SW480 (cell line): Measurements from ENCODE around the gene FBXO28.

Experiments used
- DNase-seq: peaks from one replicate; pipeline ENCODE4 v3.0.0-alpha.2; 2016; ENCODE audit warnings: low spot score

Gene FBXO28

DNA sequence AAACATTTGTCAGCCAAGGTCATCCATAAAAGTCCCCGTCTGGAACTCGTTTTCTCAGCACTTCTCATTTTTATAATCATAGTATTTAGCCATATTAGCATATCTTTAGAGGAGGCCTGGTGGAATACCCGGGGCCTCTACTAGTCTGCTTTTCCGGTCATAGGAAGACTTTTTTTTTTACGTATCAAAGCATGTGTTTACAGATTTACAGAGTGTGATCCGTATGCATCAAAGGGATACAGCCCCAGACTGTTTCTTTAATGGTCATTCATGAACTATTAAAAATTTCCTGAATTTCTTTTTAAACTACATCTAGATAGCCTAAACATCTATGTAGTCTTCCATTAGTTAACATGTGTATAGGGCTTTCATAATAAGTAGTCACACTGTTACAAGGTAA lies 45.6 kb downstream of the FBXO28 start:
- DNase-seq: no peak

DNA sequence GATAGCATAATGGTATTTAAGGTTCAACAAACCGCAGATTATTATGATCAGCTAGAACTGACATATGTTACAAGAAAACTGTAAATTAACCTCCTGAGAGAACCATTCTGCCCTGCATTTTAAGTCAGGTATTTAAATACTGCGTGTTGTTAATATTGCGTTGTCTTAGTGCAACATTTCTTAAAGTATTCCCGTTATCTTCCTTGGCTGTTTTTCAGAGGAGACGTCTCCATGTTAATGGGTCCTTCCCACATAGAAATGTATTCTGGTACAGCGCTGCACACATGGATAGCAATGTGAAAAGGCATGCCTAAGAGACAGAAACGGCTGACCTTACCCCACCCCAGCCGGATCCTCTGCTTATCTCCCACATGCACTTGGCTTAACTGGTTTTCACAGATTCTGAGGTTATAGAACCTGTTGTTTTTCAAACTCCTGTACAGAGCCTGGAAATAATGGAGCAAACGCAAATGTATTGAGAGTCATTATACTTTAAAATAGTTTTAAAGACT lies 46.3 kb downstream of the FBXO28 start:
- no peak for DNase-seq

- no peak for DNase-seq
Observed at GRCh38 chr1:224162768-224163167, 48.9 kb downstream of the FBXO28 start.

GRCh38 chr1:224163311-224163710 lies 49.4 kb downstream of the FBXO28 start:
- no peak for DNase-seq

DNA sequence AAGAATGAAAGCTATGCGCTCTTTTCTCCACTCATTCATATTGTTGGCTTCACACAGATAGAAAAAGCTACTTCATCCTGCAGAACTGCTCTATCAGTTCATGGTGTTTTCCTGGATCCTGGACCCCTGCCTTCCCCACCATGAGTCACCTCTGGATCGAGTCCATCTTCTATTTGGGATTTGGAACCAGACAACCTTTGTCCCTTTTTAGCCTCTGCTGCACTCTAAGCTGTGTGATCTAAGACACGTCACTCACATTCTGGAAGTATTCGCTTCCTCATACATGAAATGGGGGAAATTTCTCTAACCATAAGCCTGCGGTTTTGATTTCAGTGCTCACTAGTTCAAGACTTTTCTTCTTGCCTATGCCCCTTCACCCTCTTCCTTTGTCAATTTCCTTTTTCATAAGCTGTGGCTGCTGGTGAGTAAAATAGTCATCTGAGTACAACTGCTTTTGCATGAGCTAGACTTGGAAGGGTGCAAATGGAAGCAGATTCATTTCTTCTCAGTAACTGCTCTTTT lies 55.0 kb downstream of the FBXO28 start:
- DNase-seq: no peak

DNA sequence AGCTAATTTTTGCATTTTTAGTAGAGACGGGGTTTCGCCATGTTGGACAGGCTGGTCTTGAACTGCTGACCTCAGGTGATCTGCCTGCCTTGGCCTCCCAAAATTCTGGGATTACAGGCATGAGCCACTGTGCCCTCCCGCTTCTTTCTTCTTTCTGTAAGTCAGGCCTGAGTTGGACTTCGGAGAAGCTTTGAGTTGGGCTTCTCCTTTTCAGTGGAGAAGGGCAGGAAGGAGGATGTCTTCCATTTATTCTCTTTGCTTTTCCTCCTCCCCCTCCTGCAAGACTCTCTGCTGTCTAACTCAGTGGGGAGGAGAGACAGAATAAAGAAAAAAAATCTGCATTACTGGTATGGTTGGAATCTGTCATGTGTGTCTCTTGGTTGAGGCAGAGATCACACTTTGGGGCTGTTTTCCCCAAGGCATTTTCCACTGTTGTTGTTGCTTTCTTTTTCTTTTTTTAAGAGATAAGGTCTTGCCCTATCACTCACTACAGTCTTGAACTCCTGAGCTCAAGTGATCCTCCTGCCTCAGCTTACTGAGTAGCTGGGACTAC lies 55.9 kb downstream of the FBXO28 start:
- no peak for DNase-seq

GRCh38 chr1:224170343-224170742 lies 56.4 kb downstream of the FBXO28 start:
- no peak for DNase-seq

- DNase-seq: no peak
Observed at GRCh38 chr1:224170748-224171478, 57.0 kb downstream of the FBXO28 start.

GRCh38 chr1:224172229-224172628 lies 58.3 kb downstream of the FBXO28 start:
- no peak for DNase-seq

- DNase-seq: no peak
Observed at GRCh38 chr1:224173523-224173922, 59.6 kb downstream of the FBXO28 start.

DNA sequence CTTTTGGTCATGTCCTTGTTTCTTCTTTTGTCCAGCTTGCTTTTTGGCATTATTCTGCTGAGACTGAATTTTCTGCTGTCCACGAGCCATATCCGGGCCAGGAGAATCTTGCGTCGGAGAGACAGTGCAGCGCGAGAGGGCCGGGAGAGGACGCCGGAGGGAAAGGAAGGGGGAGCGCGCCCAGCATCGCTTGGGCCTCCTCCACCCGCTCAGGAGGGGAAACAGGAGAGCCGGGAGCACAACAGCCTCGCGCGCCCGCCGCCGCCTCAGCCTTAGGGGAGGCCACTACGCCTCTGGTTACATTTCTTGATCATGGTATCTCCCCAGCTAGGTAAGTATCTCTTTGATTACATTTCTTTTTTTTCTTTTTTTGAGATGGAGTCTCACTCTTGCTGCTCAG lies 61.7 kb downstream of the FBXO28 start:
- DNase-seq: no peak

- no peak for DNase-seq
Observed at GRCh38 chr1:224177356-224177999, 63.6 kb downstream of the FBXO28 start.

DNA sequence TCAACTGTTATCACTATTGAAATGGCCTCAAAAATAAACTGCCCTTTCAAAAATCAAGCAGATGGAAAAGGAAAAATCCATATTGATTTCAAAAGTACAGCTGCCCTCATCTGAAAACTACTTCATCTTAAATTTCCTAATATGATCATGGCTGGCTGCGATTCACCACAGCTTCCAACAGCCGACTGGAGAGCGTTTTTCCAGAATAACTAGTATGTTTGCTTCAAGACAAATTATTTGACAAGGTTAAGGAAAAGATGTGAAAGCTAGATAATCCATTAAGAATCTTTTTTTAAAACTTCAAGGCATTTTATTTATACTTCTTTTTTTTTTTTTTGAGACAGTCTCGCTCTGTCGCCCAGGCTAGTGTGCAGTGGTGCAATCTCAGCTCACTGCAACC lies 65.0 kb downstream of the FBXO28 start:
- DNase-seq: no peak

DNA sequence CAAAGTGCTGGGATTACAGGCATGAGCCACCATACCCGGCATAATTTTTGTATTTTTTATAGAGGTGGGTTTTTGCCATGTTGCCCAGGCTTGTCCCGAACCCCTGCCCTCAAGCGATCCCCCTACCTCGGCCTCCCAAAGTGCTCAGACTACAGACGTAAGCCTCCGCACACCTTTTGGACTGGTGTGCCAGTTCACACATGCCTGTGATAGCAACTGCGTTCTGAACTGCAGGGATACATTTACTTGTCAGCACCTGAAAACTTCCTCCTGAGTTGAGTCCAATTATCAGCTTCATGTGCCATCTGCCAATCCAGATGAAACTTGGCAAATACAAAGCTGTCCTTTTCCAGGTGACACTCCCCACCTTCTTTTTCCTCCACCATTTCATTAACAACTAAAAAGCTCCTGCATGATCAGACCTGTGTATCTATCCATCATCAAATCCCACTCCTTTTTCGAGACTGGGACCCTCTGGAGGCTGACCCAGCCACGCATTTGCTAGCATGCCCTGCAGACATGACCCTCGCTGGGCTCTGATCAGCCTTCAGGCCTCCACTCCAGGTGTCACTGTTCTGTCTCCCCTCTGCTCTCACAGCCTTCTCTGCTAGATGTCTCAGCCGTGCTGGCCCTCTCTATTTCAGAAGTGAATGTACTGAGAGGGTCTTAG lies 67.0 kb downstream of the FBXO28 start:
- DNase-seq: no peak

GRCh38 chr1:224181453-224181810 lies 67.5 kb downstream of the FBXO28 start:
- no peak for DNase-seq

DNA sequence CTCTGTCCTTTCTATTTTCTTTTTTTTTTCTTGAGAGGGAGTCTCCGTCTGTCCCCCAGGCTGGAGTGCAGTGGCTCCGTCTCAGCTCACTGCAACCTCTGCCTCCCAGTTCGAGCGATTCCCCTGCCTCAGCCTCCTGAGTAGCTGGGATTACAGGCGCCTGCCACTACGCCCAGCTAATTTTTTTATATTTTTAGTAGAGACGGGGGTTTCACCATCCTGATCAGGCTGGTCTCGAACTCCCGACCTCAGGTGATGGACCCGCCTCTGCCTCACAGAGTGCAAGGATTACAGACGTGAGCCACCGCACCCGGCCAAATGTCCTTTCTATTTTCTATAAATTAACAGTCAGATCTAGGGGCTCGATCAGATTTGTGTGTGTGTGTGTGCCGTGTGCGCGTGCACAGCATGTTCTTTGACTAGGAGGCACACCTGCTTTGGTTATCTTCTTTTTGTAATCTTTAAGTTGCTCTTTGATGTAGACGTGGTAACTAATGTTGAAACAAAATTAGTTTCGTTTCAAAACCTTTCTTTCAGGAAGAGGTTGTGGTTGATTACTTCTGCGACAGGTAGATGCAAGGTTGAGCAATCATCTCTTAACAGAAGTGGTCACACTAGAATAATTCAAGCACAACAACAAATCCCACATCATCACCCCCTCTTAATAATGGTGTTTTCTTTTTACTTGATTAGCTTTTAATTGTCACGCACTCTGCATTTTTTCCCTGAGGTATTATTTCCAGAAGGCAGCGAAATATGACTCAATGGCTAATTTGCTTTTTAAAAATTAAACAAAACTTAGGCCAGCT lies 68.3 kb downstream of the FBXO28 start:
- DNase-seq: peak; percentile 71

GRCh38 chr1:224182866-224183590 lies 69.1 kb downstream of the FBXO28 start, which contains the start of gene DEGS1:
Gene DEGS1 (plus strand): TSS chr1:224183240. CDS start chr1:224183337, 97 bp downstream.
- peak; percentile 83 for DNase-seq

- DNase-seq: peak; percentile 66
Observed at GRCh38 chr1:224183591-224184312, 69.8 kb downstream of the FBXO28 start.

DNA sequence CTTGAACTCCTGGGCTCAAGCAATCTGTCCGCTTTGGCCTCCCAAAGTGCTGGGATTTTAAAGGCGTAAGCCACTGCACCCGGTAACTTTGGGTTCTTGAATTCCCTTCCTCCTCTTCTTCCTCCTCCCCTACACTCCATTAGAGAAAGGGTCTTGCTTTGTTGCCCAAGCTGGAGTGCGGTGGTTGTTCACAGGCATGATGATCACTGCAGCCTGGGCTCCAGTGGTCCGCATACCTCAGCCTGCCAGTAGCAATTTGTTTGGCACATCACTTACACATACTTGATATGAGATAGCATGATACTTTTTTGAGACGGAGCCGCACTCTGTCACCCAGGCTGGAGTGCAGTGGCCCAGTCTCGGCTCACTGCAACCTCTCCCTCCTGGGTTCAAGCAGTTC lies 71.3 kb downstream of the FBXO28 start:
- no peak for DNase-seq

DNA sequence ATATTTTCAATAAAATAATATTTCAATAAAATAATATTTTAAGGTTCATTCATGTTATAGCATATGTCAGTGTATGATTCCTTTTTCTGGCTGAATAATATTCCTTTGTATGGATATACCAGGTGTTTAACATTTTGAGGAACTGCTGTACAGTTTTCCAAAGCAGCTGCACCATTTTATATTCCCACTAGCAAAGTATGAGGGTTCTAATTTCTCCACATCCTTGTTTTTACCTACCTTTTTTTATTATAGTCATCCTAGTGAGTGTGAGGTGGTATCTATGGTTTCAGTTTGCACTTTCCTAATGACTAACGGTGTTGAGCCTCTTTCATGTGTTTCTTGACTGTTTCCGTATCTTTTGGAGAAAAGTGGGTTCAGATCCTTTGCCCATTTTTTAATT lies 74.4 kb downstream of the FBXO28 start:
- DNase-seq: no peak
